Erythroblast (primary cell): Measurements from ENCODE around the gene CD6.
"Not testable (repeated sequence)": the region's sequence is repeated elsewhere in the genome, so short reads cannot be mapped to it uniquely, and the experiment has no call there.

Experiments used
- DNase-seq, 2 experiments: peaks; one replicate each; lab custom pipeline; 2025; lab: John Stamatoyannopoulos, UW
- GATA1 ChIP-seq: IDR thresholded peaks from 2 replicates; pipeline ENCODE4 v1.6.1; 2011; ENCODE audit warnings: low read depth, mild to moderate bottlenecking, control low read depth, low read length, moderate library complexity
- POLR2A ChIP-seq: IDR thresholded peaks from 2 replicates; pipeline ENCODE4 v1.6.1; 2011; ENCODE audit warnings: mild to moderate bottlenecking, low read length

CD6 gene

DNA sequence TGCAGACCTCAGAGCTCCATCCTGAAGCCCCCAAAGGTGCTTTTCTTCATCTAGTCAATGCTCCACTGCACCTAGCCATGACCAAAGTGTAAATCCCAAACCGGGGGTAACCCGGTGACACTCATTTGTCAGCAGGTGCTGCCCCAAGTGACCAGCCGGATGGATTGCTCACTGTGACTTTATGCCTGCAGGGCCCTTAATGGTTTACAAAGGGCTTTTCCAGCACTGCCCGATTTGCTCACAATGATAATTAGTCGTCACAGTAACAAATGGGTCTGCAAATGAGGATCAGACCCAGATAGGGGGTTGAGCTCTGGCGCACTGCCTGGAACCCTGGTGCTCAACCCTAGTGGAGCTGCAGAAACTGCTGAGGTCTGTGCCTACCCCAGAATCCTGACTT is 85.1 kb downstream of the CD6 start:
- TF ChIP-seq POLR2A (no peak), GATA1 (no peak)
- DNase-seq = no peak

- DNase-seq = no peak
- TF ChIP-seq GATA1 = no peak
- no peak for TF ChIP-seq POLR2A
Measured at GRCh38 chr11:61056981-61057380, 85.5 kb downstream of the CD6 start.

DNA sequence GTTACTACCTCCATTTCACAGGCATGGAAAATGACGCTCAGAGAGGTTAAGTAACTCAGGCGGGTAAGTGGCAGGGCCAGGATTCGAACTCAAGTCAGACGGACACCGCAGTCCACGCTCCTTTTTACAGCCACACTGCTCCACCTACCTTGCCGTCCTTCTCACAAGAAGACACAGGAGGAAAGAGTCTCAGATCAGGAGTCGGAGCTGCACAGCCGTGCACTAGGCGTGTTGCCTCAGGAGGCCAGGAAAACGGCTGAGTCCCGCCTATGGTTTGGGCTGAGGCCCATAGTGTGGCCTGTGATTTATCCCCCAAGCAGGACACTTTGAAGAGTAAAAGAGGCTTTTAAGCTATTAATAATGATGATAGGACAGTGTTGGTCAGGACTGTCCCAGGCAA is 86.1 kb downstream of the CD6 start:
- DNase-seq = no peak
- TF ChIP-seq POLR2A = no peak

DNA sequence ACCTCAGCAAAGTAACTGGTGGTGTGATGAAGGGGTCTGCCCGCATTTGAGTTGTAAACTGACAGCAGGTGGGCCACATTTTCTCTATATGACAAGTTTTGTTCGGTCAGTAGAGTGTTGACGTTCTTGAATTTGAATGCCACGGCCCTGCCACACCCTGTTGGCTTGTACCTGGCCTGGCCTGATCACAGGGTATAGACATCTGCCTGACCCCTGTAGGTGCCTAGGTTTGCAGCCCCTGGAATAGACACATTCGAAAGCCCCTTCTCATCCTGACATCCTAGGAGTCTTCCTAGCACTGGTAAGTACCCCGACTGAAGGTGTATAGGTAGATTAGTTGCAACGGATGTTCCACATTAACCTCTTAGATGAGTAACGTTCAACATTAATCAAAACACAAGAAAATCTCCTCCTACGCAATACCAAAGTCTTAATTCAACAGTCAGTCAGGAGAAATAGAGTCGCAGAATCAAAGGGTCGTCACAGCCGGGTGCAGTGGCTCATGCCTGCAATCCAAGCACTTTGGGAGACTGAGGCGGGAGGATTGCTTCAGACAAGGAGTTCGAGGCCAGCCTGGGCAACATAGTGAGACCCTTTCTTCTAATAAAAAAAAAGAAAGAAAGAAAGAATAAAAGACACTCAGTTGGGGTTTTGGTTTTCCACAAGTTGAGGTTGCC is 87.2 kb downstream of the CD6 start:
- TF ChIP-seq POLR2A (no peak), GATA1 (no peak)
- no peak for DNase-seq

DNA sequence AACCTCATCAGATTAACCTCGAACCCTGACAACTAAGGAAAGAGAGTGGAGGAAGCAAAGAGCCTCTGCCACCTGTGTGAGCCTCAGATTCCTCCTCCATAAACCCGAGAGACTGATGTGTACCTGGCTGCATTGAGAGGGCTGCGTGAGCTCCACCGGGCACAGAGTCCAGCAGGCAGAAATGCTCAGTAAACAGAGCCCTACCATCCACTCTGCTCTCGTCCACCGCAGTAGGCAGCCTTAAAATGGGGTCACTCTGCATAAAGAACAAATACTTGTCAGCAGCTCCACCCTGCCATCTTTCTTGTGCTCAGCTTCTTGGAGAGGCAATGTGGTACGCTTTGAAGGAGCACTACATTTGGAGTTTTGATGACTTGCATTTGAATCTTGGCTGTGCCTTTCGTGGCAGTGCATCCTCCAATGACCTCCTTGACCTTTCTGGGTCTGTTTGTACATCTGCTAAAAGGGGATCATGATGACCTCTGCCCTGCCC is 87.8 kb downstream of the CD6 start:
- no peak for DNase-seq
- TF ChIP-seq POLR2A = no peak
- no peak for TF ChIP-seq GATA1

- no peak for TF ChIP-seq GATA1
- no peak for TF ChIP-seq POLR2A
- no peak for DNase-seq
Measured at GRCh38 chr11:61061081-61061826, 89.8 kb downstream of the CD6 start.

- TF ChIP-seq GATA1 (no peak), POLR2A (no peak)
- no peak for DNase-seq
Measured at GRCh38 chr11:61062181-61062930, 90.9 kb downstream of the CD6 start.

DNA sequence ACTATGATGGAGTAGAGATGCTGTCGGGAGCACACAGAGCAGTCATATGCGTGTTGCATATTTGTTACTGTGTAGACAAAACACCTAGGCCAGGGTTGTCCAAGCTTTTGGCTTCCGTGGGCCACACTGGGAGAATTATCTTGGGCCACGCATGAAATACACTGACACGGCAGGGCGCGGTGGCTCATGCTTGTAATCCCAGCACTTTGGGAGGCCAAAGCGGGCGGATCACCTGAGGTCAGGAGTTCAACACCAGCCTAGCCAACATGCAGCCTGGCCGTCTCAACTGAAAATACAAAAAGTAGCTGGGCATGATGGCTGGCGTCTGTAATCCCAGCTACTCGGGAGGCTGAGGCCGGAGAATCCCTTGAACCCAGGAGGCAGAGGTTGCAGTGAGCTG is 93.8 kb downstream of the CD6 start:
- DNase-seq = not testable (repeated sequence)

GRCh38 chr11:61065955-61066638 is 94.6 kb downstream of the CD6 start:
- no peak for DNase-seq
- TF ChIP-seq POLR2A = no peak
- TF ChIP-seq GATA1 = no peak

DNA sequence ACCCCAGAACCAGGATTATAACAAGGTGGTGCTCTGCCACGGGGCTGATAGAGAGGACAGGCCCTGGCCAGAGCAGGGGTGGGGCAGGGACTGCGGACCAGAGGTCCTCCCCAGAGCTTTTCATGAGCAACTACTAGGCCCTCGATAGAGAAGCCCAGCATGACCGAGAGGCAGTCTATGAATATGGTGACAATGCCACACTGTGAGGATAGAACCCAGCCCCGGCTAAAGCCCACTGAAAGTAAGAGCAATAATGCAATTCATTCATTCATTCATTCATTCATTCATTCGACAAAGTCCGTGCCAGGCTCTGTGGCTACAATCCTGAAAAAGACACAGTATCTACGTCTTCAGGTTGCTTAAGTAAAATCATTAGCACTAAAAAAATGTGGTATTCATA is 95.2 kb downstream of the CD6 start:
- no peak for DNase-seq
- no peak for TF ChIP-seq GATA1
- no peak for TF ChIP-seq POLR2A

DNA sequence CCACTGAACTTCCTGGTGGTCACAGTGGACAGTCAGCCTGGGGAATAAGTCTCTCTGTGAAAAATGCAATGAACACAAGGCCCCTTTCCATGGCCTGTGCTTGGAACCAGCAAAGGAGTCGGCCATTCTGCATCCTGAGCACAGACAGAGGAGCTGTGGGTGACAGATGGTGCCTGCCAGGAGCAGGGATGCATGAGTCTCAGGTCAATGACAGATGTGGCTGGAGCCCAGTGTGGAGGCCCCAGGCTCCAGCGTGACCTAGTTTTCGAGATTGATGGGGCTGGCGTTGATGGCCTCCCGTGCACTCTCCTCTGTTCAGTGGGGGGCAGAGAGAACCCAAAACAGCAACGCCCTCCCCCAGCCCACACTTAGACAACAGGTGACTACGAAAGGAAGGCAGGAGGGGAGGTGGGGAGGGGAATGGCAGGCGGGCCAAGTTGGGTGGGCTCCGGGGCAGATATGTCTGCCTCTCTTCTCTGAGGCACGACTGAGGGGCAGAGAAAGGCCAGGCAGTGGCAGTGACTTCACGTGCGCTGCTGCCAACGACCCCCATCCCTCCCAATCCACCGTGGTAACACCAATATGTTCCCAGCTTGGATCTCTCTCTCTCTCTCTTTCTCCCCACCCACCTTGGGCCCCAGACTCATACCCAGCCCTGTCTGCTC is 96.4 kb downstream of the CD6 start:
- DNase-seq = no peak

DNA sequence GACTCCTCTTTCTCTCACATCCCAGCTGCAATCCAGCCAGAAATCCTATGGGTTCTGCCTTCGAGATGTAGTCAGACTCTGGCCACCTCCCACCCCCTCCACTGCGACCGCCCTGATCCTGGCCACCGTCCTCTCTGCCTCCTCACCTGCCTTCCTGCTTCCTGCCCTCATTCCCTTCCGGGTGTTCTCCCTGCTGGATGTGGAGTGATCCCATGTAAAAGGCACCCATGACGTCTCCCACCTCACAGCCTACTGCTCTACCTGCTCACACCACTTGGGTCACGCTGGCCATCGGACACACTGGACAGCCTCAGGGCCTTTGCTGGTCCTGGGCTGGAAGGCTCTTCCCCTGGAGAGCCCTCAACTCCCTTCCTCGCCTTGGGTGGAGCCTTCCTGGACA is 97.1 kb downstream of the CD6 start:
- DNase-seq = no peak
- TF ChIP-seq POLR2A (no peak), GATA1 (no peak)

More for the DNA sequence above, 96.4 kb downstream of the CD6 start:
- TF ChIP-seq POLR2A (no peak), GATA1 (no peak)

GRCh38 chr11:61069427-61069826 is 97.9 kb downstream of the CD6 start:
- DNase-seq = no peak
- TF ChIP-seq GATA1 = no peak
- no peak for TF ChIP-seq POLR2A
